GM13977 (cell line): Measurements from ENCODE around the gene CYB561.

Source experiments
- DNase-seq: peaks from one replicate; pipeline ENCODE4 v3.0.0; 2012; ENCODE audit warnings: low spot score
- in situ Hi-C: fragments of 300-500 bp; cut with MboI; formaldehyde crosslinking; loops from one replicate; pipeline ENCODE4 v1.12.0; 2022; ENCODE audit warnings: low sequenced_read_pairs, low pct_unique_long_range_greater_than_20kb, mixed read lengths, inconsistent platforms; ENCODE audit not compliant: unreplicated experiment
- TF ChIP-seq, protein P1 (sequence below): IDR thresholded peaks from 2 replicates; pipeline ENCODE4 v1.5.1; 2012; ENCODE audit warnings: mild to moderate bottlenecking, control low read depth; ENCODE audit not compliant: insufficient read depth; ENCODE audit errors: extremely low read depth, missing control alignments

The CYB561 gene

DNA sequence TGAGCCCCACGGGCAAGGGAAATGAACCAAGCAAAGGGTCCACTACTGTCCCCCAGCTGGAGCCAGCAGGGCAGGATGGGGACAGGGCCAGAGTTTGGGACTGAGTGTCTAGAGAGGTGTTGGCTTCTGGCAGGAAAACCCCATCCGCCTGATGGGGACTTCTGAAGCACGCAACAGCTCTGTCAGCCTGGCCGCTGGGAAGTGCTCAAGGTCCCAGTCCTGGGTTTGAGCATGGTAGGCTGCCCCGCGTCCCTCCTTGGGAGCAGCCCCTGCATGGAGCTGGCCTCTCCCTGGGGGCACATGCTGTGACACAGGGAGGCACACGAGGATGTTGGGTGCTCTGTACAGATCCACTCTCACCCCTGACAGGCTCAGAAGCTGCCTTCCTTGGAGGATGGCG, 45.3 kb upstream of the CYB561 start:
- in situ Hi-C loops = no loop called here
- TF ChIP-seq, protein P1, sequence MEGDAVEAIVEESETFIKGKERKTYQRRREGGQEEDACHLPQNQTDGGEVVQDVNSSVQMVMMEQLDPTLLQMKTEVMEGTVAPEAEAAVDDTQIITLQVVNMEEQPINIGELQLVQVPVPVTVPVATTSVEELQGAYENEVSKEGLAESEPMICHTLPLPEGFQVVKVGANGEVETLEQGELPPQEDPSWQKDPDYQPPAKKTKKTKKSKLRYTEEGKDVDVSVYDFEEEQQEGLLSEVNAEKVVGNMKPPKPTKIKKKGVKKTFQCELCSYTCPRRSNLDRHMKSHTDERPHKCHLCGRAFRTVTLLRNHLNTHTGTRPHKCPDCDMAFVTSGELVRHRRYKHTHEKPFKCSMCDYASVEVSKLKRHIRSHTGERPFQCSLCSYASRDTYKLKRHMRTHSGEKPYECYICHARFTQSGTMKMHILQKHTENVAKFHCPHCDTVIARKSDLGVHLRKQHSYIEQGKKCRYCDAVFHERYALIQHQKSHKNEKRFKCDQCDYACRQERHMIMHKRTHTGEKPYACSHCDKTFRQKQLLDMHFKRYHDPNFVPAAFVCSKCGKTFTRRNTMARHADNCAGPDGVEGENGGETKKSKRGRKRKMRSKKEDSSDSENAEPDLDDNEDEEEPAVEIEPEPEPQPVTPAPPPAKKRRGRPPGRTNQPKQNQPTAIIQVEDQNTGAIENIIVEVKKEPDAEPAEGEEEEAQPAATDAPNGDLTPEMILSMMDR = no peak
- DNase-seq = no peak

GRCh38 chr17:63490858-63491400, 44.8 kb upstream of the CYB561 start:
- DNase-seq = no peak
- in situ Hi-C loops = no loop called here

DNA sequence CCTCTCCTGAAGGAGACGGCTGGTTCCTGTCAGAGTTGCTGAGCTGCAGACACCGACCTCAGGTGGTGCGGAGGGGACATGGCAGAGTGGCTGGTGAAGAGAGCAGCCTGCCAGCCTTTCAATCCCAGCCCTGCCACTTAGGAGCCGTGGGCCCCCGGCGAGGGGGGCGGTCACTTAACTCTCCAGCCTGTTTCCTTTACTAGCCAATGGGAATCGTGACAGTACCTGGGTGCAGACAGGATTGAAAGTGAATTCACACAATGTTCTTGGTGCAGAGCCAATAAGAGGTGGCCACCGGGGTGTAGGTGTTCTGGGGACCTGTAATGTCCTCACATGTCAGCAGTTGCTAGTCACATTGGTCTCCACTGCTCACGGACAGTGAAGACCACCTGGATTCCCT, 44.2 kb upstream of the CYB561 start:
- DNase-seq = no peak
- in situ Hi-C loops = no loop called here
- TF ChIP-seq, protein P1 = no peak

More at GRCh38 chr17:63490858-63491400, 44.8 kb upstream of the CYB561 start:
- TF ChIP-seq, protein P1 = no peak

GRCh38 chr17:63489291-63489690, 43.2 kb upstream of the CYB561 start:
- DNase-seq = no peak
- in situ Hi-C loops = loop anchor here (10.0 kb wide), 1 partner anchor 64 kb away; no protein-coding TSS in a partner anchor
- TF ChIP-seq, protein P1 = no peak

- in situ Hi-C loops = loop anchor here (10.0 kb wide), 1 partner anchor 64 kb away; no protein-coding TSS in a partner anchor
- no peak for DNase-seq
- TF ChIP-seq, protein P1 = no peak
These were observed 42.7 kb upstream of the CYB561 start for GRCh38 chr17:63488851-63489250.

DNA sequence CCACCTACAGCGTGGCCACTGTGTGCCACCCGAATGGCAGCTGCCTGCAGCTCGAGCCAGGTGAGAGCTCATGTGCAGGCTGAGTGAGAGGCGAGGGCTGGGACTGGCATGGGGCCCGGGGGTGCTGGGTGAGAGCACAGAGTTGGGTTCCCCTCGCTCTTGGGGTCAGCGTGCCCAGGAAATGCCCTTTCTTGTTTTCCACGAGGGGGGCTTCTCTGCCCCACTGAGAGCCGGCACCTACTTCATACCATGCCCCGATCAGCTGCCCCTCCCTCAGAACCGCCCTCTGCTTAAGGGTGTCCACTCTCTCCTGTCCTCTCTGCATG, 40.9 kb upstream of the CYB561 start:
- TF ChIP-seq, protein P1 = no peak
- in situ Hi-C loops = loop anchor here (10.0 kb wide), 1 partner anchor 62 kb away; no protein-coding TSS in a partner anchor
- DNase-seq = no peak
